Panc1 (cell line): ENCODE data around the gene DVL2. TPM values are rescaled to one million over a fixed set of nuclear protein-coding genes. Genes with fewer than 3 reads are reported as not detected.
A peak's percentile ranks its signal among the peaks of the same experiment; 100 is the strongest.

Experiments used
- ATAC-seq: fragments of 200-7000 bp; cut with Tn5 transposase; 2 replicates; pipeline ENCODE4 v1.9.1; 2020; ENCODE audit warnings: mild to moderate bottlenecking, moderate library complexity
- BruUV-seq: library from RNA; stranded (reverse); fragments of 400-500 nt; replicated peaks from 2 replicates; lab custom pipeline; 2021; lab: Mats Ljungman, UMichigan
- CTCF ChIA-PET: fragments of 300-600 bp; sonication (Branson Sonifier 250); formaldehyde crosslinking; loops from one replicate; lab custom pipeline; 2022; ENCODE audit warnings: antibody characterized with exemption; lab: Charles Lee
- POLR2A ChIA-PET: fragments of 300-600 bp; sonication (Branson Sonifier 250); formaldehyde crosslinking; loops from one replicate; lab custom pipeline; 2022; ENCODE audit warnings: antibody characterized with exemption; lab: Charles Lee
- DNase-seq: peaks from one replicate; pipeline ENCODE4 v3.0.0-alpha.2; 2010; ENCODE audit warnings: low read depth, low spot score
- H3K27ac ChIP-seq: 2 replicates; pipeline ENCODE4 v1.5.1; 2011; ENCODE audit warnings: mild to moderate bottlenecking, low read length, inconsistent platforms
- H3K27me3 ChIP-seq: fragments of 200-500 bp; sonication (Bioruptor generic); 2 replicates; pipeline ENCODE4 v1.6.0; 2014; ENCODE audit warnings: low read length, inconsistent platforms; ENCODE audit not compliant: control insufficient read depth, insufficient read depth
- H3K36me3 ChIP-seq: fragments of 200-500 bp; sonication (Bioruptor generic); 2 replicates; pipeline ENCODE4 v1.5.1; 2014; ENCODE audit warnings: inconsistent platforms, mild to moderate bottlenecking, low read length, moderate library complexity; ENCODE audit not compliant: control insufficient read depth, insufficient read depth
- H3K4me1 ChIP-seq: 2 replicates; pipeline ENCODE4 v1.5.1; 2011; ENCODE audit warnings: inconsistent platforms, mild to moderate bottlenecking, low read length, moderate library complexity; ENCODE audit not compliant: control insufficient read depth, insufficient read depth
- H3K4me3 ChIP-seq, 2 experiments: 2 replicates each; pipeline ENCODE4 v1.5.1; 2011 to 2012; ENCODE audit warnings: low read depth in 2 of 2, low read length in 2 of 2, mild to moderate bottlenecking in 2 of 2, inconsistent platforms in 1 of 2, moderate library complexity in 1 of 2
- H3K9me3 ChIP-seq: fragments of 200-500 bp; sonication (Bioruptor generic); 2 replicates; pipeline ENCODE4 v1.5.1; 2014; ENCODE audit warnings: low read depth, mild to moderate bottlenecking, inconsistent platforms, low read length, moderate library complexity; ENCODE audit not compliant: control insufficient read depth, insufficient read depth
- CTCF ChIP-seq: fragments of 450-650 bp; IDR thresholded peaks from 2 replicates; pipeline ENCODE4 v1.5.1; 2017; ENCODE audit warnings: mild to moderate bottlenecking
- POLR2AphosphoS5 ChIP-seq: IDR thresholded peaks from 2 replicates; pipeline ENCODE4 v1.6.1; 2012; ENCODE audit warnings: mild to moderate bottlenecking, low read depth, low read length, moderate library complexity
- REST ChIP-seq, 2 experiments: IDR thresholded peaks; 2 replicates each; pipeline ENCODE4 v1.6.1; 2011 to 2012; ENCODE audit warnings: low read depth in 2 of 2, control low read depth in 1 of 2, low read length in 1 of 2, mild to moderate bottlenecking in 1 of 2, moderate library complexity in 1 of 2; ENCODE audit not compliant: insufficient read depth in 1 of 2
- SIN3A ChIP-seq: IDR thresholded peaks from 2 replicates; pipeline ENCODE4 v1.6.1; 2012; ENCODE audit warnings: low read depth, mild to moderate bottlenecking, low read length, moderate library complexity, borderline replicate concordance; ENCODE audit not compliant: insufficient read depth
- TCF7L2 ChIP-seq: IDR thresholded peaks from 2 replicates; pipeline ENCODE4 v1.6.1; 2011; ENCODE audit warnings: mild to moderate bottlenecking, low read depth, low read length, inconsistent platforms
- in situ Hi-C: cut with HindIII; loops from 2 replicates; pipeline ENCODE4 v1.10.0; 2016; ENCODE audit warnings: low sequenced_read_pairs, low pct_unique_long_range_greater_than_20kb
- intact Hi-C: fragments of 100-400 bp; cut with micrococcal nuclease; formaldehyde crosslinking; loops from one replicate; pipeline ENCODE4 v1.10.0; 2022; ENCODE audit not compliant: unreplicated experiment
- total RNA-seq: library from RNA; stranded (reverse); gene quantifications from one replicate; pipeline ENCODE4 v1.2.1, GENCODE V29; 2021; ENCODE audit not compliant: unreplicated experiment

The DVL2 gene
- total RNA-seq, 1 experiment from 2014 or later, result 84.2 TPM

DNA sequence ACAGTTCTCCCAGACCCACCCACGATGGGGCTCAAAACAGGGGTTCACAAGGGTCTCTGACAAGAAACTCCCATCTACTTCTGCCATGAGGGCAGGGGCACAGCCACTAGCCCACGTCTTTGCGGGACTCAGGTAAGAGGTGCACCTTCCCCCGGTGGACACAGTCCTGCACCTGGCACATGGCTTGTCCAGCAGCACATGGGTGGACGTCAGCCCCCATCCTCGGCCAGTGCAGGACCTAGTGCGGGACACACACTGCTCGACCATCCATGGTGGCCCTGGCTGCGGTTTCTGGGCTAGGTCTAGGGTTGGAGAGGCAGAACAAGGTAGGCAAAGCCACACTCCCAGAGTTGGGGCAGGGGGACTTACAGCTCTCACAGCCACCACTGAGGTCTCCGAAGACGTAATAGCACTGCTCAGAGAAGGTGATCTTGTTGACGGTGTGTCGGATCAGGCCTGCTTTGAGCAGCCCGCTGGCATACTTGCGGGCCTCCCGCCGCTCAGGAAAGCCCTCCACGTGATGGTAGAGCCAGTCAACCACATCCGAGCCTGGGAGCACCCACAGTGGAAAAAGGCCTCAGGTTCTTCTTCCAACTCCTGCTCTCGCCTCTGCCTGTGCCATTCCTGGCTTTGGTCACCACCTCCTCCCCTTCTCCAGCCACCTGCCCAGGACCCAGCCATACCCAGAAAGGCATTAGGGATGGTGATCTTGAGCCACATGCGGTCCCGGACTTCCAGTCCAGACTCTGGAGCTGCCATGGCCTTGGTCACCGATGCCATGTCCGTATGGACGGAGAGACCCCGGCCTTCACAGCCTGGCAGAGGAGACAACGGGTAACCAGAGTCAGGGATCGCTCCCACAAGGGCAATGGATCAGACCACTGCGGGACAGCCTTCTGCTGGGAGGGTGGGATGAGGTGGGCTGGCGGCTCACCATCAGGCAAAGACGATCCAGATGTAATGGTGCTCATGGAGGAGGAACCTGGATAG is 7.3 kb downstream of the DVL2 start:
- H3K27ac ChIP-seq, result no peak overlapping the region
- POLR2A ChIA-PET, result no interaction called here
- H3K27me3 ChIP-seq, result no peaks in the 10 kb centered on the region
- intact Hi-C loops (no loop called here), in situ Hi-C loops (no loop called here)
- no TSS peak for BruUV-seq
- H3K9me3 ChIP-seq, result no peaks in the 10 kb centered on the region
- H3K36me3 ChIP-seq, result no peaks in the 10 kb centered on the region; the same call in 1 of the 2 replicates
- H3K4me1 ChIP-seq, result peaks cover 39% of the 10 kb centered on the region
- H3K4me3 ChIP-seq, result no peak overlapping the region
- CTCF ChIA-PET, result no interaction called here
- no peak for TF ChIP-seq REST (IDR thresholded peaks at IDR 0.05; ENCODE audit: insufficient read depth in 1 of 2, low read depth in 2 of 2, low read length in 1 of 2)
- TF ChIP-seq TCF7L2, result no peak
- TF ChIP-seq CTCF, result no peak
- TF ChIP-seq SIN3A, result no peak
- TF ChIP-seq POLR2AphosphoS5, result no peak
- DNase-seq, result no peak
- no peak for ATAC-seq

DNA sequence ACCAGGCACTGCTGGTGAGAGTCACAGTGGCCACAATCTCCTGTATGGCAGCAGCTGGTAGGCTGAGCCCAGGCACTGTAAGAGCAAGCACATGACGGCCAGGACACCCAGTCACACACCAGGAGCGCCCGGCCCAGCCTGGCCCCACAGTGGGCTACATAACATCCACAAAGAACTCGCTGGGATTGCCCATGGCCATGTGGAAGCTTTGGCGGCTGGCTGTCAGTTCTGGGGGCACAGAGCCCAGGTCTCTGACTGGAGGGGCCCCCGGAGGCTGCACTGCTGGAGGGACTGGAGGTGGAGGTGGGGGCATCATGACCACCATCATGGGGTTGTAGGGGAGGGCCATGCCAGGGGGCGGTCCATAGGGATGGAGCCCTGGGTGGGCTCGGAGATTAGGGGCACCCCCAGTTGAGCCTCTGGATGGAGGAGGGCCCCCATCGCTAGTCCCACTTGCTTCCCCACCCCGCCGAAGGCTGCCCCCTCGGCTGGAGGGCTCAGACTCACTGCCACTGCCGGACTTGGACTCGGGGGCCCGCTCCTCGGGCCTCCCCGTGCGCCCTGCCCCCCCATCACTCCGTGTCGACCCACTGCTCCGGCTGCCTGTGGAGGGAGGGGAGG is 8.5 kb downstream of the DVL2 start:
- no peaks in the 10 kb centered on the region; the same call in 1 of the 2 replicates for H3K36me3 ChIP-seq
- intact Hi-C loops, result no loop called here
- H3K27me3 ChIP-seq, result no peaks in the 10 kb centered on the region
- no peak for DNase-seq
- ChIA-PET CTCF (no interaction called here), POLR2A (no interaction called here)
- peaks cover 45% of the 10 kb centered on the region for H3K4me1 ChIP-seq
- BruUV-seq, result no TSS peak
- in situ Hi-C loops, result no loop called here
- TF ChIP-seq POLR2AphosphoS5 (no peak), SIN3A (no peak), TCF7L2 (no peak), CTCF (no peak), REST (IDR thresholded peaks at IDR 0.05; ENCODE audit: insufficient read depth in 1 of 2, low read depth in 2 of 2, low read length in 1 of 2) (no peak)
- H3K9me3 ChIP-seq, result no peaks in the 10 kb centered on the region
- peak overlapping the region; percentile 75; the same call in 1 of the 2 replicates for H3K27ac ChIP-seq
- H3K4me3 ChIP-seq, result no peak overlapping the region
- 0 out of 2 replicates have a peak, but pooled peaks have one; percentile 26 for ATAC-seq
